Activated T-cell treated with anti-CD3 and anti-CD28 coated beads, Interleukin-2, amount 50 U/mL, for 1 hour (primary cell): ENCODE data around the gene NKAIN1.
"Not testable (repeated sequence)": the region's sequence is repeated elsewhere in the genome, so short reads cannot be mapped to it uniquely, and the experiment has no call there.

Experiments
- DNase-seq: peaks from one replicate; pipeline ENCODE4 v3.0.0-alpha.2; 2020

Gene NKAIN1

GRCh38 chr1:31239653-31240241 lies at the start of gene NKAIN1:
NKAIN1 (minus strand) TSS chr1:31239887; CDS start chr1:31239547, 340 bp downstream.
- no peak for DNase-seq

DNA sequence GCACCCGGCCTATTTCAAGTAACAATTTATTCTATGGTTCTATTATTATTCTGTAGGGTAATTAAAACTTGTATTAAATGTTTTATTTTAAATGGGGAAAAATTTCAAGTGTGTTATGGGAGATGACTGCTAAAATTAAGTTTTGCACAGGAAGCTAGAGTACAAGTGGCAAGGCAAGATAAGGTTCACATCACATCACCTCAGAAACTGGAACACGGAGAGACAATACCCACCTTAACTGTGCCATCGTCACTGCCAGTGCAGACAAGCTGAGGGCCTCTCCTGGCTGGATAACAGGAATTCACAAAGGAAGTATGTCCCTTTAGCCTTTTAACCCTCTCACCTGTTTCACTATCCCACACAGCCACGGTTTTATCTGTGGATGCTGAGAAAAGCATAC lies 49.3 kb upstream of the NKAIN1 start:
- DNase-seq: no peak

DNA sequence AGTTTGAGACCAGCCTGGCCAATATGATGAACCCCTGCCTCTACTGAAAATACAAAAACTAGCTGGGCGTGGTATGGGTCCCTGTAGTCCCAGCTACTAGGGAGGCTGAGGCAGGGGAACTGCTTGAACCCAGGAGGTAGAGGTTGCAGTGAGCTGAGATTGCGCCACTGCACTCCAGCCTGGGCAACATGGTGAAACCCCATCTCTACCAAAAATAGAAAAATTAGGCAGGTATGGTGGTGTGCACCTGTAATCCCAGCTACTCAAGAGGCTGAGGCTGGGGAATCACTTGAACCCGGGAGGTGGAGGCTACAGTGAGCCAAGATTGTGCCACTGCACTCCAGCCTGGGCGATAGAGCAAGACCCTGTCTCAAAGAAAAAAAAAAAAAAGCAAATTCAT lies 48.1 kb upstream of the NKAIN1 start:
- not testable (repeated sequence) for DNase-seq

- DNase-seq: not testable (repeated sequence)
These were observed 42.7 kb upstream of the NKAIN1 start for GRCh38 chr1:31282426-31282825.

GRCh38 chr1:31273619-31274018 lies 33.9 kb upstream of the NKAIN1 start:
- DNase-seq: no peak

DNA sequence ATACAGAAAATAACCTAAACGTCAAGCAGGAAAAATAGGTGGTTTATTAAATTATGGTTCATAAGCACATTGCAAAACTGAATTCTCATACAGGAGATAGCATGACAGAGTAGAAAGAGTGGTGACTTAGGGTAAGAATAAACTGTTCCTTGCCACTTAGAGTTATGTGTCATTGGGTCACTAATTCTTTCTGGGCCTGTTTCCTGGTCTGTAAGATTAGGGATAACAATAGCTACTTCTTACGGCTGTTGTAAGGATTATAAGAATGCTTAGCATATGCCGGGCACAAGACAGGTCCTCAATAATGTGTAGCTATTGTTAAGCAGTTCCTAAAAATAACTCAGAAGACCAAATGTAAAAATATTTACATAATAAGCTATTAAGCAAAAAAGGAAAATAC lies 32.7 kb upstream of the NKAIN1 start:
- DNase-seq: no peak

GRCh38 chr1:31266547-31266946 lies 26.9 kb upstream of the NKAIN1 start:
- no peak for DNase-seq

DNA sequence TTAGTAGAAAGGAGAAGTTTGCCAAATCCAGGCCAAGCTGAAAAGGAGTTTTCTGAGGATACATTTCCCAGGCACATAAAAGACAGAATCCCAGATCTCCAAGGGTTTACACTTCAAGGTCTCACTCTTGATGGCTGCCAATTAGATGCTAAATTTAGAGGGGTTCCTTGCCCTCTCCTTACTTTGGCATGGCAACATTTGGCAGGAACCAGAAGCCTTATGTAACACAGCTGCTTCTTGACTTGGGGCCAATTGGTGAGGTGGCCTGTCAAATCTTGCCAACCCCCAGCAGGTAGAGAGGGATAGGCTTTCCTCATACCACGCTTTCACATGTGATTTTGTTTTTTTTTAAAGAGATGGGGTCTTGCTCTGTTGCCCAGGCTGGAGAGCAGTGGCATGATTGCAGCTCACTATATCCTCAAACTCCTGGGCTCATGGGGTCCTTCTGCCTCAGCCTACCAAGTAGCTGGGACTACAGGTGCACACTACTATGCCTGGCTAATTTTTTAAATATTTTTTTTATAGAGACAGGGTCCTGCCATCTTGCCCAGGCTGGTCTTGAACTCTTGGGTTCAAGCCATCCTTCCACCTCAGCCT lies 25.2 kb upstream of the NKAIN1 start:
- no peak for DNase-seq

- DNase-seq: no peak
These were observed 23.7 kb upstream of the NKAIN1 start for GRCh38 chr1:31263408-31263807.

- not testable (repeated sequence) for DNase-seq
These were observed 22.7 kb upstream of the NKAIN1 start for GRCh38 chr1:31262393-31262792.

GRCh38 chr1:31261916-31262315 lies 22.2 kb upstream of the NKAIN1 start:
- DNase-seq: no peak

DNA sequence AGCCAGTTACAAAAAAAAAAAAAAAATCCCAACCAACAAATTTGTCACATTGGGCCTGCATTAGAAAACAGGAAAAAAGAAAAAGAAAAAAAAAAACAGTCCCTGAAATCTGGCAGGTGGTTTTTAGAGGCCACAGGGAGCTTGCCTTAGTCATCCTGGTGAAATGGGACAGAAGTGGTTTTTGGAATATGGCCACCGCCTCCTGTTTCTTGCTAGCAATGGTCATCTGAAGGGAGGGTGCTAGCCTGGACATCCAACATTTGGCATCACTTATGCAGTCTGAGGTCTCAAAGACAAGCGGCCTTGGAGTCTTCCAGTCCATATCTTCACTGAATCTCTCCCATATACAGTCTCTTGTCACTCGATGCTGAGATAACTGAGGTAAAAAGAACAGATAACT lies 20.1 kb upstream of the NKAIN1 start:
- no peak for DNase-seq

DNA sequence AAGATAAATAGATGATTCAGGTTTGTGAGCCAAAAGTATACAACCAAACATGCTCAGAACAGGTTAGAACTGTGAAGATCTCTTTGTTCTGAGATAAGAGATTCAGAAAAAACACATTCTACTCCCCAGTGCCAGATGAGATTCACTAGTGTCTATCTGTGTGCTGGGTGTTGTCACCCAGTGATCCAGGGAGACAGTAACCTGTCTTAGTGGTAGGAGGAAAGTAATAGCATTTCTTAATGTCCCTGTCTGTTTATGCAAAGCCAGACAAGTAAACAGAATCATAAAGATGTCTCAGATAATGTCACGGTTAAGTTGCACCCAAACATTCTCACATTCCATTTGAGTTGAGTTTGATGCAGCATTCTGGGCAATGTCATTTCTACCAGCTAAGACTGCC lies 18.9 kb upstream of the NKAIN1 start:
- no peak for DNase-seq

DNA sequence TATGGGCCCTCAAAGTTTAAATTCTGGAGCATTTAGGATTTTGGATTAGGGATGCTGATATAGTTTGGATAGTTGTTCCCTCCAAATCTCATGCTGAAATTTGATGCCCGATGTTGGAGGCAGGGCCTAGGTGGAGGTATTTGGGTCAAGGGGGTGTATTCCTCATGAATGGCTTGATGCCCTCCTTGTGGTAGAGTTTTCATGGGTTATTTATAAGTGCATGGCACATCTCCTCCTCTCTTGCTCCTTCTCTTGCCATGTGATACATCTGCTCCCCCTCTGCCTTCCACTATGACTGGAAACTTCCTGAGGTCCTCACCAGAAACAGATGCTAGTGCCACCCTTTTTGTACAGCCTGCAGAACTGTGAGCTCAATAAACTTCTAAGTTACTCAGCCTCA lies 17.5 kb upstream of the NKAIN1 start:
- DNase-seq: no peak

GRCh38 chr1:31249854-31250253 lies 10.2 kb upstream of the NKAIN1 start:
- DNase-seq: no peak

DNA sequence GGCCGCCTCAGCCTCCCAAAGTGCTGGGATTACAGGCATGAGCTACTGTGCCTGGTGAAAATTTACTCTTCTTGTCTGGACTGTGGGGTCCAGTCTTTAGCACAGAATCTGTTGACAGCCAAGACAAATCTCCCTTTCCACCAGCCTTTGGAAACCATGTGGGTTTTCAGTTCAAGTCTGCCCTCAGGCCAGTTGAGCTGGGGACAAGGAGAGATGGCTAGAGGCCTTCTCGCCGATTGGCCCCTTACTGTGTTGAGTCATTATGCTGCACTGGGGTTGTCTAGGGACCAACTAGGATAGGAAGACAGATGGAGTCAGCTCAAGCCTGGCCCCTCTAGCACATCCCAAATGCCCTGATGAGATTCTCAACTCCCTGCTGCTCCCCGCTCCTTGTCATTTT lies 8.6 kb upstream of the NKAIN1 start:
- DNase-seq: no peak

GRCh38 chr1:31244326-31244725 lies 4.6 kb upstream of the NKAIN1 start:
- DNase-seq: no peak

DNA sequence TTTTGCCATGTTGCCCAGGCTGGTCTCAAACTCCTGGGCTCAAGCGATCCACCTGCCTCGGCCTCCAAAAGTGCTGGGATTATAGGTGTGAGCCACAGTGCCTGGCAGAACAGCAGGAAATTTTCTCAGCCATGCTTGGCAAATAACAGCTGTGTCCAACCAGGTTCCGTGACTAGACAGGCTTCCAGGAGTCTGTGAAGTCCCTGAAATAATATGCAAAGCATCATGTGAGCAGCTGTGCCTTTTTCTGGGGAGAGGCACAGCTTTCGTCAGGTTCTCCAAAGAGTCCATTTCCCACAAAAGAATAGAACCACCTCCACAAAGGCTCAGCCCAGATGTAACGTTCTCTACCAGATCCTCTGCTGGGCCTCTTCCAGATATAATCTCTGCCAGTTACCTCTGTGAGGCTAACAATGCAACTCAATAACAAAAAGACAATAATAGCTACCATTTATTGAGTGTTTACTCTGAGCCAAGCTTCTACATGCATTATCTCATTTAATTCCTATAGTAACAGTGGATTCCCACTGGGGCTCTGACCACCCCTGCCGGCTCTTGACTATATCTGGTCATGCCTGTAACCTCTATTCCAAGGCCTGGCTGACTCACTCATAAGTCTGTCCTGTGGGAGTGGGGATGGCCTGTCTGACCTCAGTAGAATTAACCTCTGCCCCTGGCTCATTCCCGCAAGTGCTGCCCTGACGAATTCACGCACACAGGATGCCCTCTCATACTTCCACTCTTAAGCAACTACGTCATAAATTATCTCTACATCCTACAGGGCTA lies 4.0 kb upstream of the NKAIN1 start:
- DNase-seq: no peak

- DNase-seq: no peak
These were observed 1.6 kb upstream of the NKAIN1 start for GRCh38 chr1:31241321-31241720.

DNA sequence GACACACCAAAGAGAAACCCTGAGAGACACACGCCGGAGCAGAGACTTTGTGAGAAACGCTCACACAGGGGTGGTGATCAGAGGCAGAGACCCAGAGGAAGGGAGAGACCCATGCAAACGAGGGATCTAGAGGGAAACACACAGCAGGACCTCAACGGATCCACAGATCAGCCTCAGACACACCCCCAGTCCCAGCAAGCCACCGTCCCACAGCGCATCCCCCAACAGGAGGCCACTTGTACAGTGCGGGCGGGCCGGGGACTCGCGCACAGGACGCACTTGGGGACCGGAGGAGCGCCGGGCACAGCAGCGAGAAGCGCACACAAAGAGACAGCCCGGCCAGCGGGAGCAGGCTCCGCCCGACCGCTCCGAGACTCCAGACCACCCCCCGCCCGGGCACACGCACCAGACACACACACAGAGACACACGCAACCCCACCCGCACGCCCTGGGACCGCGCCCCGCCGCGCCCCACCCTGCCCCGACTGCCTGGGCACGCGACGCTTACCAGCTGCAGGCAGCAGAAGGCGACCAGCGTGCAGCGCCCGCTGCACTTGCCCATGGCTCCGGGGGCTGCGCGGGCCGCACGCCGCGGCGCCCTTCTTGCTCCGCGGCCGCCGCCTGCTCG lies 587 bp downstream of the NKAIN1 start:
- no peak for DNase-seq

- no peak for DNase-seq
These were observed 1.1 kb downstream of the NKAIN1 start for GRCh38 chr1:31238612-31238985.

DNA sequence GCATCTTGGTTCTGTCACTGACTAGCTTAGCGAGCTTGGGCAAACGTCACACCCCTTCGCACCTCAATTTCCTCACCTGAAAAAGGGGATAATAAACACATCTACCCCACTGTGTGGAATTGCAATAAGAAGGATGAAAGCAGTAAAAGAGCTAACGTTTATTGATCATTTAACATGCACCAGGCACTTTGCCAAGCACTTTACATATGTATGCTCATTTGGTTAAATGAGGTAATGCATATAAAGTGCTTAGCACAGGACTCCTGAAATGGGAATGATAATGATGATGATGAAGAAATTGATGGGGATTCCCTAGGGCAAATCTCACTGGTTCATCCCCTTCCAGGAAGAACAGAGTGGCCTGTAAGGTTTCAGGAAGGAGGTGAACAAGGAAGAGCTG lies 4.8 kb downstream of the NKAIN1 start:
- DNase-seq: no peak

DNA sequence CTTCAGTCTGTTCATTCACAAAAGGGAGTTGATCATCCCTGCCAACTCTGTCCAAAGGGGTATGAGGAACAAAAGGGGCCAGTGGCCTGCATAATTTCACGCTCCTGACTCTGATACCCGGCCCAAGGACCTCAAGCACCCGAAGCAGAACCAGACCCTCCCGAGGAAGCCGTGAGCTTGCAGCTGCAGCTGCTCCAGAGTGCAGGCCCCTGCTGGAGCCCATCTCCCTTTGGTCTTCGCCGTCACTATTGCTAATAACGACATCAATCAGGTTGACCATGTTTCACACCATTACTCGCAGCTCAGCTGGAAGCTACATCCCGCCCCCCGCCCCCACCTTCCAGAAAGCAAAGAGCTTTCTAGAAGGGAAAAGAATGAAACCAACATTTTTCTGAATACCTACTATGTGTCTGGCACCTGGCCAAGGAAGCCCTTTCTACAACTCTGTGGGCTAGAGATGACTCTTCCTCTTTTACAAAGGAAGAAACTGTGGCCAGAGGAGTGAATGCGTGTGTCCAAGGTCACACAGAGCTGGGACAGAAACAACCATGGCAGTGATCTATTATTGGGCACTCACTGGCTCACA lies 5.5 kb downstream of the NKAIN1 start:
- no peak for DNase-seq

GRCh38 chr1:31232689-31233088 lies 7.0 kb downstream of the NKAIN1 start:
- DNase-seq: no peak
